Thoracic aorta (tissue), 2 donors: ENCODE data around the gene NDUFB5. TPM values are rescaled to one million over a fixed set of nuclear protein-coding genes. Genes with fewer than 3 reads are reported as not detected.

ENCODE experiments used
- ATAC-seq: fragments of 150-250 bp; one replicate; pipeline ENCODE4 v1.8.0; 2017; ENCODE audit warnings: low read depth; ENCODE audit not compliant: insufficient number of reproducible peaks, low FRiP score
- DNase-seq: peaks from one replicate; pipeline ENCODE4 v3.0.0-alpha.2; 2020; ENCODE audit warnings: low spot score
- H3K27ac ChIP-seq, 2 donors: fragments of 200-600 bp; sonication (generic); 1 replicate in 1 of 2; 2 replicates in 1 of 2; pipeline ENCODE4 v1.5.1; 2016; ENCODE audit warnings: mild to moderate bottlenecking in 2 of 2, moderate library complexity in 2 of 2
- H3K27me3 ChIP-seq: fragments of 200-600 bp; sonication (generic); replicated peaks from 2 replicates; pipeline ENCODE4 v1.6.0; 2016; ENCODE audit warnings: mild to moderate bottlenecking; ENCODE audit not compliant: insufficient read depth
- H3K36me3 ChIP-seq: fragments of 200-600 bp; sonication (generic); one replicate; pipeline ENCODE4 v1.5.1; 2016
- H3K4me1 ChIP-seq, 2 donors: fragments of 200-600 bp; sonication (generic); 1 replicate in 1 of 2; 2 replicates in 1 of 2; pipeline versions ENCODE4 v1.5.1 to v1.6.0; 2016; ENCODE audit warnings: low read depth in 2 of 2, mild to moderate bottlenecking in 1 of 2; ENCODE audit not compliant: control insufficient read depth in 1 of 2
- H3K4me3 ChIP-seq: fragments of 200-600 bp; sonication (generic); 2 replicates; pipeline ENCODE4 v1.5.1; 2016; ENCODE audit warnings: mild to moderate bottlenecking
- H3K9me3 ChIP-seq: fragments of 200-600 bp; sonication (generic); 2 replicates; pipeline ENCODE4 v1.5.1; 2016
- CTCF ChIP-seq: fragments of 200-600 bp; sonication (generic); IDR thresholded peaks from one replicate; pipeline ENCODE4 v1.5.1; 2019; ENCODE audit warnings: antibody characterized with exemption
- total RNA-seq, 2 donors: library from RNA; depleted of rRNA; stranded (reverse); fragments of >200 nt; gene quantifications; one replicate each; pipeline versions ENCODE4 v1.1.0 to v1.2.3, GENCODE V29; 2016

The NDUFB5 gene
- total RNA-seq, 2 donors from 2014 or later = 47.1 to 56.0 TPM

- Histone ChIP-seq H3K36me3 (no peaks in the 10 kb centered on the region), H3K27ac (no peak overlapping the region), H3K9me3 (no peaks in the 10 kb centered on the region), H3K4me1 (peaks cover 10 to 11% of the 10 kb centered on the region in 2 donors), H3K27me3 (no peaks in the 10 kb centered on the region), H3K4me3 (no peak overlapping the region)
- no peak for DNase-seq
- no peak for ATAC-seq
- TF ChIP-seq CTCF = no peak
These were observed 4.5 kb downstream of the NDUFB5 start for GRCh38 chr3:179608931-179609720.

- peaks cover 9 to 14% of the 10 kb centered on the region in 2 donors for H3K4me1 ChIP-seq
- H3K9me3 ChIP-seq = no peaks in the 10 kb centered on the region
- no peak overlapping the region for H3K27ac ChIP-seq
- no peaks in the 10 kb centered on the region for H3K27me3 ChIP-seq
- TF ChIP-seq CTCF = no peak
- DNase-seq = no peak
- H3K4me3 ChIP-seq = no peak overlapping the region
- H3K36me3 ChIP-seq = no peaks in the 10 kb centered on the region
- ATAC-seq = no peak
These were observed 5.5 kb downstream of the NDUFB5 start for GRCh38 chr3:179610066-179610465.

GRCh38 chr3:179613807-179614206 is 9.2 kb downstream of the NDUFB5 start:
- Histone ChIP-seq H3K36me3 (peaks cover 6% of the 10 kb centered on the region), H3K4me3 (no peak overlapping the region), H3K4me1 (peaks cover 0 to 4% of the 10 kb centered on the region in 2 donors), H3K27ac (no peak overlapping the region), H3K9me3 (no peaks in the 10 kb centered on the region), H3K27me3 (no peaks in the 10 kb centered on the region)
- no peak for TF ChIP-seq CTCF
- no peak for DNase-seq
- ATAC-seq = no peak

- H3K4me3 ChIP-seq = no peak overlapping the region
- no peak for TF ChIP-seq CTCF
- ATAC-seq = no peak
- no peak overlapping the region for H3K27ac ChIP-seq
- H3K9me3 ChIP-seq = no peaks in the 10 kb centered on the region
- peaks cover 0 to 4% of the 10 kb centered on the region in 2 donors for H3K4me1 ChIP-seq
- H3K27me3 ChIP-seq = no peaks in the 10 kb centered on the region
- peaks cover 6% of the 10 kb centered on the region for H3K36me3 ChIP-seq
- DNase-seq = no peak
These were observed 11.0 kb downstream of the NDUFB5 start for GRCh38 chr3:179615458-179616173.

GRCh38 chr3:179622023-179622422 is 17.4 kb downstream of the NDUFB5 start:
- H3K4me3 ChIP-seq = no peak overlapping the region
- peaks cover 25% of the 10 kb centered on the region for H3K36me3 ChIP-seq
- no peak overlapping the region for H3K27ac ChIP-seq
- DNase-seq (no peak), ATAC-seq (no peak)
- no peaks in the 10 kb centered on the region for H3K9me3 ChIP-seq
- H3K4me1 ChIP-seq = no peaks in the 10 kb centered on the region
- H3K27me3 ChIP-seq = no peaks in the 10 kb centered on the region
- no peak for TF ChIP-seq CTCF
